Left kidney (tissue), 2 donors: Measurements from ENCODE around the gene NLK. TPM values are rescaled to one million over a fixed set of nuclear protein-coding genes. Genes with fewer than 3 reads are reported as not detected.
"Not testable (repeated sequence)": the region's sequence is repeated elsewhere in the genome, so short reads cannot be mapped to it uniquely, and the experiment has no call there.

Experiments
- DNase-seq: peaks from one replicate; pipeline ENCODE4 v3.0.0-alpha.2; 2013
- polyA plus RNA-seq: library from polyadenylated mRNA; unstranded; fragments of 120-200 nt; gene quantifications from one replicate; pipeline ENCODE4 v1.2.1, GENCODE V29; 2013; ENCODE audit not compliant: insufficient read length

The NLK gene
- polyA plus RNA-seq, 1 donor: 55.4 TPM

GRCh38 chr17:28196636-28197035 lies 154.2 kb downstream of the NLK start:
- no peak for DNase-seq

- no peak for DNase-seq
Observed at GRCh38 chr17:28199115-28199514, 156.6 kb downstream of the NLK start.

GRCh38 chr17:28199728-28200127 lies 157.3 kb downstream of the NLK start:
- DNase-seq: no peak

- DNase-seq: no peak
Observed at GRCh38 chr17:28201315-28201714, 158.8 kb downstream of the NLK start.

GRCh38 chr17:28204244-28204643 lies 161.8 kb downstream of the NLK start:
- no peak for DNase-seq

GRCh38 chr17:28204751-28205150 lies 162.3 kb downstream of the NLK start:
- no peak for DNase-seq

- no peak for DNase-seq
Observed at GRCh38 chr17:28206292-28206691, 163.8 kb downstream of the NLK start.

- no peak for DNase-seq
Observed at GRCh38 chr17:28211811-28212210, 169.3 kb downstream of the NLK start.

GRCh38 chr17:28213578-28213977 lies 171.1 kb downstream of the NLK start:
- not testable (repeated sequence) for DNase-seq

- DNase-seq: no peak
Observed at GRCh38 chr17:28216052-28216451, 173.6 kb downstream of the NLK start.

- no peak for DNase-seq
Observed at GRCh38 chr17:28216528-28216927, 174.1 kb downstream of the NLK start.

GRCh38 chr17:28219771-28220170 lies 177.3 kb downstream of the NLK start:
- no peak for DNase-seq

GRCh38 chr17:28221751-28222414 lies 179.4 kb downstream of the NLK start:
- DNase-seq: no peak

- DNase-seq: no peak
Observed at GRCh38 chr17:28225271-28225670, 182.8 kb downstream of the NLK start.

GRCh38 chr17:28225867-28226266 lies 183.4 kb downstream of the NLK start:
- DNase-seq: no peak

GRCh38 chr17:28226563-28227315 lies 184.3 kb downstream of the NLK start:
- DNase-seq: no peak

- peak; percentile 78 for DNase-seq
Observed at GRCh38 chr17:28227316-28228108, 185.0 kb downstream of the NLK start.

GRCh38 chr17:28228109-28228840 lies 185.8 kb downstream of the NLK start:
- no peak for DNase-seq

GRCh38 chr17:28228986-28229729 lies 186.7 kb downstream of the NLK start:
- no peak for DNase-seq

- no peak for DNase-seq
Observed at GRCh38 chr17:28230011-28230410, 187.5 kb downstream of the NLK start.

- not testable (repeated sequence) for DNase-seq
Observed at GRCh38 chr17:28230607-28231006, 188.1 kb downstream of the NLK start.
